AG08395 (cell line): ENCODE results near the gene MPZL3.

Experiments
- DNase-seq: peaks from one replicate; pipeline ENCODE4 v3.0.0; 2012; ENCODE audit warnings: mixed read lengths, low spot score

MPZL3 gene

DNA sequence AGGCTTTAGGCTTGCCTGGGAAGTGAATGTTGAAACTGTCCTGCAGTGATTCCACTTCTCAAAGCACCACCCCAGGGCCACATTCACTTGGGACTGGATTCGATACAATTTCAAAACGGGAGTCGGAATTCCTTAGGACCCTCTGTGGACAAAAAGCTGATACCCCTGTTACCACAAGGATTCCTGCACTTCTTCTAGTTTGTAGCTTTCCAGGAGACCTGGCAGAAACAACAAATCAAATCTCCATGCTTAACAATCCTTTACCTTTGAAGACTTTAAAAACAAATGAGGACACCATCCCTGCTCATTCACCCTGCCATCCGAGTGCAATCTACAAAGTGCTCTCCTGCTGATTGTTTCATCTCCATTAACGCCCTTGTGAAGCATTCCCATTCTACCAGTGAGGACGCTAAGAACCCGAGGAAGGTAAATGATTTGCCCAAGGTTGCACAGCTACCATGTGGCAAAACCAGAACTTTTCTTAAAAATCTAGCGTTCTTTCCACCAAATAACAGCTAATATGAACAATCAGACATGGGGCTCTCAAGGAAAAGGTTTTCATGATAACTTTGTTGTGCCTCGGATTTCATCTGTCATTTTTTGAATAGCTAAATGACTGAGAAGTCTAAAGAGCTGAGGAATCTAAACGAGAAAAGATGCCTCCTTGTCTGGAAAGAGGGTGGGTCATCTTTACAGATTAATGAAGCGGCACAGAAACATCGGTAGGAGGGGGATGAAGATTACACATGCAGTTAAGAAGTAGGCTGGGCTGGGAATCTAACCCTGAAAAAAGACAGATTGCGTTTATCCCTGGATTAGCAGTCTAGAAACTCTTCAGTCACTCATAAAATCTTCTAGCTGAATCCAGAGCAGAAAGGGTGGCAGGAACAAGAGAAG, 12.7 kb upstream of the MPZL3 start:
- DNase-seq, result no peak

DNA sequence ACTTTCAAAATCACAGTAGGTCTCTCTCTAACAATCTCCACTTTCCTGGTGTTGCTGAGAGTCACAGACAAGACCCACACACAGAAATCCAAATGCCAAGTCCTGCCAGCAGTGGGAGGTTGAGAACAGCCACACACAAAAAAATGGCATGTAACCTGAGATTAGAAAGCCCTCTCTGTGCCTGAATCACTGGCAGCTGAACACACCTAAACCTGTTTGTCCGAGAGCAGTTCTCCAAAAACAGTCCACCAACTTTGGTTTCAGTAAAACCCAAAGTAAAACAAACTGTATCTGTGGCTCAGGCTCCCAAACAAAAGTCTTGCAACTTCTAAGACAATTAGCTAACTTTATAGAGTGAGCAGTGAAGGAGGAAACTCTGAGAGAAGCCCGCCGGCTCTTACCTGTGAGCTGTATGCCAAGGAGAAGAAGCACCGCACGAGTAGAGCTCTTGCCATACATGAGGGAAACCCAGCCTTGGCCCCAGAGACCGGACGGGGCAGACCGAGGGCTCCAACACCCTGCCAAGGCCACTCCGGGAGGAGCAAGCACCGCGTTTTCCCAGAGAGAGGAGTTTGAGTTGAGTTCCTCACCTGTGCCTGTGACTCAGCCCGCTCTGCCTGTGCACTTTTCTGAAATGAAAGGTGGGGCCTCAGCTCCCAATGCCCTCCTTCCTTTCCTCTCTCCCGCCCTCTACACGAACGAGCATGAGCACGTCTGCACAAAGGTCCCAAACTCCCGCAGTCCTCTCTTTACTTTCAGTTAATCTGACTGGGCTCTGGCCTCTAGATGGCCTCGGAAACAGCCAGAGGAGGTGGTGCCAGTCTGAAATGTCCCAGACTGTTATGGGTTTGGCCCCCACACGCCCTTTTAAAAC, 11.8 kb upstream of the MPZL3 start, which contains the start of gene MPZL2:
Gene MPZL2, minus strand, starts transcription at position 603 of the 874 bp plus-strand sequence. Its CDS starts 144 bp downstream, at position 459.
- no peak for DNase-seq

DNA sequence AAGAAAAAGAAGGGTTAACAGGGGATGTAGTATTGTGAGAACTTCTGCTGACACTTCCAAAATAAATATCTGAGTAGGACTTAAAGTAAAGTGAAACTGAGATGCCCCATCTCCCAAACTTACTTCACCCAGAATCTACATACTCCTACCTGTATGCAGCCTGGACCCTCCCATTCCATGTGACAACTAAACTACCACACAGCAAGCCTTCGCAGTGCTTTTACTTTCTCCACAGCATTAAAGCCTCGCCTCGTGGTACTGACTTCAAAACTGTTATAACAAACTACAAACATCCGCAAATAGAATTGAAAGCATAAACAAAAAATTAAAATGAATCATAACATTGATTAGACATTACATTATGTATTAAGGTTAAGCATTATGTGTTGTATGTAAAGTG, 10.9 kb upstream of the MPZL3 start:
- no peak for DNase-seq

DNA sequence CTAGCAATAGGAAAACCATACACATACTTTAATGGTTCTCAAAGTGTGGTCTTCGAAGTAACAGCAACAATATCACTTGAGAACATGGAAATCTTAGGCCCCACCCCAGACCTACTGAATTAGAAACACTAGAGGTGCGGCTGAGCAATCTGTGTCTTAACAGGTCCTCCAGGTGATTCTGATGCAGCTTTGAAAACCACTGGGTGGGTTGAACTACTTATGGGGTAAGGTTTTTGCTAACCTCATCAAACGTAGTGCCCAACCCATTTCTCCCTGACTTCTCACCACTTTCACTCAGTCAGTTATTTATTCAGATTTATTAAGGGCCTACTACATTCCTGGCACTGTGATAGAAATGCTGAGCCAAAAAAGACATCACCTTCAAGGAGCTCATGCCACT, 8.2 kb upstream of the MPZL3 start:
- DNase-seq, result no peak

DNA sequence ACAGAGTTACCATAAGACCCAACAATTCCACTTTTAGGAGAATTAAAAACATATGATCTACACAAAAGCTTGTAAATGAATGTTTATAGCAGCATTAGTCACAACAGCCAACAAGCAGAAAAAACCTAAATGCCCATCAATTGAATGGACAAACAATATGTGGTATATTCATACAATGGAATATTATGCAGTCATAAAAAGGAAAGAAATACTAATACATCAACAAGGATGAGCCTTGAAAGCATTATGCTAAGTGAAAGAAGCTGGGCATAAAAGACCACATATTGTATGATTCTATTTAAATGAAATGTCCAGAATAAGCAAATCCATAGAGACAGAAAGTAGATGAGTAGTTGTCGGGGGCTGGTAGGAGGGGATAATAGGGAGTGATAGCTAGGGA, 7.0 kb upstream of the MPZL3 start:
- no peak for DNase-seq

DNA sequence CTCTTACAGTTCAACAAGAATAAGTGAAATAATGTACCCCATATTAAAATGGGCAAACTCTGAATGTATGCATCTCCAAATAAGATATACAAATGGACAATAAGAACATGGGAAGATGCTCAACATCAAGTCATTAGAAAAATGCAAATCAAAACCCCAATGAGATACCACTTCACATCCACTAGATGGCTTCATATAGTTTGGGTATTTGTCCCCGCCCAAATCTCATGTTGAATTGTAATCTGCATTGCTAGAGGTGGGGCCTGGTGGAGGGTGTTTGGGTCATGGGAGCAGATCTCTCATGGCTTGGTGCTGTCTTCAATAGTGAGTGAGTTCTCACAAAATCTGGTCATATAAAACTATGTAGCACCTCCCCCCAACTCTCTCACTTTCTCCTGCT, 6.2 kb upstream of the MPZL3 start:
- no peak for DNase-seq

DNA sequence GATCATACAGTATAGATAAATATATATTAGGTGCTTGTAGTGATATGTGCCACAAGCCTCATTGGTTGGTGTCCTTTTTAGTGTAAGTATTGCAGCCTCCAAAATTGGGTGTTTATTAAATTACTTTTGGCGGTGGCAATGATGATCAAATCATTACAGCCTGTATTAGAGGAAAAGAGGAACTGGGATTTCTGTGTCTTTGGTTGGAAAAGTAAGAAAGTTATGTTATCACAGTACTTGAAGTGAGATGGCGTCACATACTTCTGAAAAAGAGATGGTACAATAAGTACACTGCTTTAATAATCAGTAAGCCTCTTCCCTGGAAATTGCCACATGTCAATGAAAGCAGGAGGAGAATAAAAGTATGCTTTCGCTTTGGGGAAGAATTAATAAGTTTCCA, 523 bp upstream of the MPZL3 start:
- no peak for DNase-seq

DNA sequence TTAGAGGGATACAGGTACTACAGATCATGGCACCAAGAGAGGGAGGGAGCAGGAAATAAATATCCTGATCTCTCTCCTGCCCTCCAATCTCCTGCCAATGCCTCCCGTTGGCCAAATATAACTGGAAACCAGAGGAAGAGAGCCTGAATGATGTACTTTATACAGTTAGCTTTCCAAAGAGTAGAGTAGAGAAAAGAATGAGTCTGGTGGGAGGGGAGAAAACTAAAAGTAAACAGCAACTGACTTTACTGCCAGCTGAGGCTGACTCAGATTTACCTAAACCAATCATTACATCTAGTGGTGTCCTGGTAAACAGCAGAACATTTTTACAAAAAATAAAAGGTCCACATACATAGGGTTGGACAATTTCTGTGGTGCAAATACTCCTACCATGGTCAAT, 5.1 kb downstream of the MPZL3 start:
- DNase-seq, result no peak

DNA sequence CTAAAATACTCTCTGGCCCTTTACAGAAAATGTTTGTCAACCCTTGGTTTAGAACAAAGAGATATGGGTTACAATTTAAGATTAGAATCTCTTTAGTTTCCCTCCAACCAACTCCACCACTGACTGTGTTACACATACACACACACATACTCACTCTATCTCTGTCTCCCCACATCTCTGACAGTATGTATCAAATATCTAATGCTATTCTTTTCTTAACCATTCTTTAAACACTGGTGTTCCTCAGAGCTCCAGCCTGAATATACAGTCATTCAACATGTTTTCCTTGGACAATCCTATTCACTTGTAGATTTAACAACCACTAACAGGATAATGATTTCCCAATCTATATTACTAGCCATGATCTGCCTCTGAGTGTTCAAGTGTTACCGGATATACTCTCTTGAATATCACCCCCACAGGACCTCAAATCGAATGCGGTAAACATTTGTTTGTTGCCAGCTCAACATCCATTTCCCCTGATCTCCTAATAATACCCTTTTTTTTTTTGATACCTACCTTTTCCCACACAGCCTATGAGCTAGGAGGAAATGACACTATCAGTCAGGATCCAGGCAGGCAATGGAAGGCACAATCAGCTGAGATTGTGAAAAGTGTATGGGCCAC, 6.1 kb downstream of the MPZL3 start:
- no peak for DNase-seq

DNA sequence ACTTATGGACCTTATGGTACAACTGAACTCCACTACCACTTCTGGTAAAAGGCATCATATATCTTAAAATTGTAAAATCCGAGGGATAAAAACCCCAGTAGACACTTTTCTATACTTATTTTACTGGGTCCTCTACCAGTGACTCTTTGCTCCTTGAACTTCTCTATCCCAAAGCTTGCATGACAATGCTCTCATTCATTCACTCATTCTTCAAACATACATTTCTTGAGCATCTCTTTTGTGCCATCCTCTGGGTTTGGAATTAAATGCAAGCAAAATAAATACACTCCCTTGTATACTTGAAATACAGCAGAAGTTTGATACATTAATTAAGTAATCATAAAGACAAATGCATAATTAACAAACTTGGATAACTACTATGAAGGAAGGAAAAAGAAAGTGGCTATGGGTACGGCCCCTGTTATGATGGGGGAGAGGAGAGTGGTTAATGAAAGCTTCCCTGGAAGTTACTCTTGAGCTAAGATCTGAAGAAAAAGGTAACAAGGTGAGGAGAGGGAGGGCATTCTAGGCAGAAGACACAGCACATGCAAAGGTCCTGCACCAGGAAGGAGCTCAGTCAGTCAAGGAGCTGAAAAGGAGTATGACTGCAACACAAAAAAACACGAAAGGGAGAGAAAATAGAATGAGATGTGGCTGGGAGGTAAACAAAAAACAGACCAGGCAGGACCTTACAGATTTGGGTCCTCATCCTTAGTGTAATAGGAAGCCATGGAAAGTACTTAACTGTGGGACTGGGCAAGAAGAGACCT, 8.0 kb downstream of the MPZL3 start:
- no peak for DNase-seq

DNA sequence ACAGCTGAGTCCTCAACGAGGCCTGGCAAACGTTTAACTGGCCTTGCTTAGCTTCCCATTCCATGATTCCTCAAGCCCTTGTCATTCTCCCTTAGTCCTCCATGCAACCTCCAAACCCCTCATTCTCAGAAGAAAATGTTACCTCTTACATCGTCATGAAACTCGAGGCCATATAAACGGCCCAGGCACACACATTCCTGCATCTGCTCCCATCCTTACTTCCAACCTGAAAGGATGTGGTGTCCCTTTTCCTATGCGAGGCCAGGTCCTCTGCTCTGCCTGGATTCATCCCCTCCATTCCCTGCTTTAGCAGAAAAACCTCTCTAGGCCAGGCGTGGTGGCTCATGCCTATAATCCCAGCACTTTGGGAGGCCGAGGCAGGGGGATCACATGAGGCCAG, 9.0 kb downstream of the MPZL3 start:
- DNase-seq, result no peak

DNA sequence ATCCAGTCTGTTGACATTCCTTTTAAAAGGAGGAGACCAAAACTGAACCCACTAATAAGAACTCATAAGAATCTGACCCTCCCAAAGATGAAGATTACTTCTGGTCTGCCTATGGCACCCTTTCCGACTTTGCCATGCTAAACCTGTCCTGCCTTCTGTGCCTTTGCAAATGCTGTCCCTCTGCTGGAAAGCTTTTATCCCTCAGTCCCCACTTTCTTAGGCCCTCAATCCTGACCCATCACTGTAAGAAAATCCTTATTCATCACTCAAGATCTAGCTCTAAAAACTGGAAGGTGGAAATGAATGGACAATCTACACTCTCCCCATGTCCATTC, 10.4 kb downstream of the MPZL3 start:
- DNase-seq, result no peak

DNA sequence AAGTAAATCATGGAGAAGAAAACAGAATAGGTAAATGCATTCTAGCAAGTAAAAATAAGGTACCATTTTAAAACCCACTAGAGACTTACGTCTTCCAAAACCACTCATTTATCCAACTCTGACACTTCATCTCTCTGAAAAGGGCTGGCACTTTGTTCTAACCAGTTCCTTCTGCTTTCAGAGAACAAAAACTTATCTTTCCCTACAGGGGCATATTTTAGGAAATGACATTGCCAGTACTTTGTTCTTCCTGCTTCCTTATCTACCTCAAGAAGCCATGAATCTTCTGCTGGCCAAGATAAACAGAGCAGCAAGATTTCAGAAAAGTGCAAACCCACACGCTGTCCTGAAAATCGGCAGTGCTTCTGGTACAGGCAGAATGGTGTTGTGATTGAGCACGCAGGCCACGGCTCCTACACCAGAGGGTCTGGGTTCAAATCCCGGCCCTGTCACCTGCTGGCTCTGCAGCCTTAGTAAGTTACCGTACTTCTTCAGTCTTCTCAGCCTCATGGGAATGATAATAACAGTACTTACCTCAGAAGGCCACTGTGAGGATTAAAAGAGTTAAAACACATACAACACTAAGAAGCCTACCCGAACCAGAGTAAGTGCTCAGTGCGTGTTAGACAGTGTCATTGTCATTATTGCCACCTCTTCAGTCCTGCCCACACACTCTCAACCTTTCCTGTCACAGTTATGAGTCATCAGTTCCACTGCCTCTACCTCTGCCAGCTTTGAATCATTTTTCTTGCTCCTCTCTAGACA, 11.0 kb downstream of the MPZL3 start:
- DNase-seq, result peak; percentile 24

DNA sequence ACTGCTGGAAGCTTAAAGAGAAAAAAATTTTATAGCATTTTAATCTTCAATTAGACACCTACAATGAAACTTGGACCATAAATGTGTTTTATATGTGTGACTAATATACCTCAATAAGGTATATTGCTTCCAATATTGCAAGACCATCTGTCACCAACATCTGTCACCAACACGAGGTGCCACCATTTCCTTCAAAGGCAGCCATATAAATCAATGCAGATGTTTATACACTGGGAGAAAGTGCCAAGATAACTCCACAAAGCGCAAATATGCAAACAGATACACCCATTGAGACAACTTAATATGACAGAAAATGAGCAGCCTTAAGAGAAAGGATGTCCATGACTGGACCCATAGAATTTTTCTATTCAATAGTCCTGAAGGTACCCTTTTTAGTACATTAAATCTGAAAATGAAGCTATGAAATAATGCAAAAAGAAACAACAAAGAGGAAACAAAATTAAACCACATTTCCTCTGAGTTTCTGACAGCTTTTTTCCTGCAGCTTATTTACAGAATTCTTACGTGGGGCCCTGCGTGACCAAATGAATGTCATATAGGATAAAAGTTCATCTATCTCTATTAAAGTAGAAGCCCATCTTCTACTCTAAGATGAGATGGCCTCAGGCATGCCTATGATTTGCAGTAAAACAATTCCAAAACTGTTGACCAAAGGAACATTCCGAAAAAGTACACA, 12.5 kb downstream of the MPZL3 start:
- DNase-seq, result no peak

DNA sequence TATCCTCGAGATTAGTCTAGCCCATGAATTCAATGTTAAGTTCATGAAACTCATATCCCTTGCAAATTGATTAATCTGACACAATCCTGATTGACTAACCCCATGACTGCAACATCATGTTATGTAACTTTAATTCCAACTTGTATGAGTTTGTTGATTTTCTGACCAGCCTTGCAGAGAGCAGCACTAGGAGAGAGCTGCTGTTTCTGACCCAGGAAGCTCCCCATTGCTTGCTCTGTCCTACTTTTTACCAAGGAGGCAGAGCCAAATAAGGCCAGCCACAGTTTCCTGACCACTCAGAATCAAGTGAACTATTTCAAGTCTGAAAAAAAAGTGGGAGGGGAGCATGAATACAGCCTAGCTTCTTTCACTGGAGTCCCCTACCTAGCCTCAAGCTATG, 13.2 kb downstream of the MPZL3 start:
- no peak for DNase-seq

DNA sequence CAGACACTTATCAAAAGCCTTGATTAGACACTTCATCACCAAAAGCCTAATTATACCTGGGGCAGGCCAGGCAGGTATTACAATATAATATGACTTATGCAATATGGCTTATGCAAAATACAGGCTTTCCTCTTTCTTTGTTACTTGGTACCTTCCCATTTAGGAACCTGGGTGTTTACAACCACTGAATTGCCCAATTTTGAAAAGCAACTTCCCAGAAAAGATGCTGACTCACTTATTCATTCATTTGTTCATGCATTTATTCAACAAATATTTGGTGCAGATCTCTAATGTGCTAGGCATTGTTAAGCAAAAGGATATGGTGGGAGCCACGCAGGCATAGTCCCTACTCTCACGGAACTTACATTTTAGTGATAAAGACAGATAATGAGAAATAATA, 13.7 kb downstream of the MPZL3 start:
- DNase-seq, result no peak

DNA sequence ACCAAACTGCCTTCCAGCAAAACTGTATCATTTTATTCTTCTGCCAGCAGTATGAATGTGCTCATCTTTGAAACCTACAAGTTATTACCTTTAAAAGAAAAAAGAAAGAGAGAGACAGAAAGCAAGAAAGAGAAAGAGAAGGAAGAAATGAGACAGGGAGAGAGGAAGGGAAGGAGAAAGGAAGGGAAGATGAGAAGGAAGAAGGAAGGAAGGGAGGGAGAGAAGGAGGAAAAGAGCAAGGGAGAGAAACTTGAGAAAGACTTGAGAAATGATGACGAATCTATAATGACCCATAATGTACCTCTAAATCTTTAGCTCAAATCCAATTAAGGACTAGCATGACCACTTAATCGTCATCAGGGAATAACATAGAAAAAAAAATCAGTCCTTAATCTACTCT, 16.0 kb downstream of the MPZL3 start:
- no peak for DNase-seq

DNA sequence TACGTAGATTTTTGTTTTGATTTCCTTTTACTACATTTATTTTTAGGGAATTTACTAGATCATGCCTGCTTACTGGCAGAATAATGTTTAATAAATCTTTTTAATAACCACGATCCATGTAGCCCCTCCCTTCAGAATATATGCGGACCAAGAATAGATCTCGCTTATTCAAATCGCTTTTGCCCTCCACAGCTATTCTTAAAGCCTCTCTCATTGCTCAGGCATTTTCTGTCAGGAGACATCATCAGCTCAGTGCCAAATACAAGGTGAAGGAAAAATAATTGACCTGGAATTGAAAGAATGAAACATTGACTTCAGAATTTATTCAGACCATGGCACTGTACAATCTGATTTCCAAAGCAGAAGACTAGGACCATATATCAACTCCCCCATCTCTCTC, 17.3 kb downstream of the MPZL3 start:
- no peak for DNase-seq

DNA sequence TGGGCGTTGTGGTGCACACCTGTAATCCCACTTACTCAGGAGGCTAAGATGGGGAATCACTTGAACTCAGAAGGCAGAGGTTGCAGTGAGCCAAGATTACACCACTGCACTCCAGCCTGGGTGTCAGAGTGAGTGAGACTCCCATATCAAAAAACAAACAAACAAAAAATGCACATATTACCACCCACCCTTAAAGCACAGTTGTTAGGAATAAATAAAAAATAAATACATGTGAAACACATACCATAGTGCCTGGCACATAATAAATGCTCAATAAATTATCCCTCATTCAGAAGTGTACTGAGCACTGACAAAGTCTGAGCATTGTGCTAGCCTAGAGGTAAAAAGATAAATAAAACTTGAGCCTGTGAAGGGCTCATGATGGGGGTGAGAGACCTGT, 18.3 kb downstream of the MPZL3 start:
- no peak for DNase-seq

DNA sequence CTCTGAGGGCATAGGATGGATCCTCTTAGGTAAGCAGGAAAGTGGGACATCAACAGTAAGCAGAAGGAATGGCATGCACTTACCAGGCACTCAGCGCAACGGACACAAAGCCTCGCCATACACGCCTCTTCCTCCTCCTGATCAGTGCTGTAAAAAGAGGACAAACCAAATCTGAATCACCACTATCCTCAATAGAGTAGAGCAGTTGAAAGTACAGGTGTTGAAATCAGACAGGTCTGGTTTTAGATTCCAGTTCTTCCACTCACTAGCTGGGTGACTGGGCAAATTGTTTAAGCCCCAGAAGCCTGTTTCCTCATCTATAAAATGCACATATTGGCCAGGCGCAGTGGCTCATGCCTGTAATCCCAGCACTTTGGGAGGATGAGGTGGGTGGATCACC, 18.8 kb downstream of the MPZL3 start:
- DNase-seq, result no peak

DNA sequence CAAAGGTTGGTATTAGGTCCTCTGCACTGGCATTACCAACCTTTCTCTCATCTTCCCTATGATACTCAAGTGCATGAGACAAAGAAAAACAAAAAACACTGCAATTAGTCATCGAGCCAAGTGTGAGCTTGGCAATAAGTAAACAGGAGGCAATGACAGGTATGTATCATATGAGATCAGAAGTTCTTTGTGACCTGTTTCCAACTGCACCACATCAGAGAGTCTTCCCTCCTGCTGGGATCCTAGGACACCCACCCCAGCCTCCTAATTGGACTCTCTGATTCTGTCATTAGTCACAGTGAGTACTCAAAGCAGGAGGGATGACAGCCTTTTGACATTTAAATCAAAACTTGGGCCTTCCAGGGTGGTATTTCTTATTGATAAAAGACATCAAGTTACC, 19.5 kb downstream of the MPZL3 start:
- no peak for DNase-seq
